Dermis lymphatic vessel endothelial cell (primary cell): ENCODE data around the gene PRR20G. TPM values are rescaled to one million over a fixed set of nuclear protein-coding genes. Genes with fewer than 3 reads are reported as not detected.

ENCODE experiments used
- total RNA-seq: library from RNA; depleted of rRNA; stranded (reverse); fragments of >200 nt; gene quantifications from 2 replicates; pipeline ENCODE4 v1.2.1, GENCODE V29; 2014

PRR20G gene
- not detected in 2 replicates for total RNA-seq

GRCh38 chr3:127287840-127288239, at the start of gene PRR20G:
Gene PRR20G (minus strand): TSS chr3:127288046. CDS start chr3:127287365, 681 bp downstream.

Other genes starting within 250 kb of the PRR20G start
- not detected in 2 replicates for gene PRR23E, start 94.9 kb downstream of the PRR20G start, total RNA-seq